ENCODE results near the gene GPRIN1. TPM values are rescaled to one million over a fixed set of nuclear protein-coding genes. Genes with fewer than 3 reads are reported as not detected.
A peak's percentile ranks its signal among the peaks of the same experiment; 100 is the strongest.

Gene GPRIN1
- 0.94 TPM for total RNA-seq

GRCh38 chr5:176609724-176610434 is at the start of gene GPRIN1:
GPRIN1 (minus strand) TSS chr5:176610156; CDS start chr5:176599834, 10,322 bp downstream.
- Histone ChIP-seq H3K4me3 (ENCODE audit: low read length) (peak within 1 kb of the TSS; percentile 44), H3K4me1 (ENCODE audit: insufficient read depth, low read length) (no peaks in the 10 kb centered on the region), H3K9me3 (ENCODE audit: low read depth, low read length) (no peaks in the 10 kb centered on the region), H3K27me3 (ENCODE audit: insufficient read depth, low read length) (peaks cover 21% of the 10 kb centered on the region)

DNA sequence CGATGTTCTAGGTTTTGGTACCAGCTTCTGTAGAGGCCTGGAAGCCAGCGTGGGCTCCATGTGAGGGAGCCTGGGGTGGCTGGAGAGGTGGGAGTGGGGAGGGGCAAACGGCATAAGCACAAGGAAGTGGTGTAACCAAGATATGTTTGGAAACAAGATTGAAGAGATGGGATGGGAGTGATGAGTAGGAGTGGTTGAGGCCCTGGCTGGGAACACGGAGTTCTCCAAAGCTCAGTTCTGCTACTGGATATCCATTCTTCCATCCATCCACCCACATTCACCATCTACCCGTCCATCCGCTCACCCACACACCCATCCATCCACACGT is 49.5 kb upstream of the GPRIN1 start:
- peaks cover 18% of the 10 kb centered on the region for H3K4me1 ChIP-seq (ENCODE audit: insufficient read depth, low read length)
- H3K4me3 ChIP-seq (ENCODE audit: low read length), result no peak overlapping the region
- H3K27me3 ChIP-seq (ENCODE audit: insufficient read depth, low read length), result no peaks in the 10 kb centered on the region
- no peaks in the 10 kb centered on the region for H3K9me3 ChIP-seq (ENCODE audit: low read depth, low read length)

- Histone ChIP-seq H3K9me3 (ENCODE audit: low read depth, low read length) (no peaks in the 10 kb centered on the region), H3K4me3 (ENCODE audit: low read length) (no peak overlapping the region)
Observed at GRCh38 chr5:176658817-176659511, 49.0 kb upstream of the GPRIN1 start.

DNA sequence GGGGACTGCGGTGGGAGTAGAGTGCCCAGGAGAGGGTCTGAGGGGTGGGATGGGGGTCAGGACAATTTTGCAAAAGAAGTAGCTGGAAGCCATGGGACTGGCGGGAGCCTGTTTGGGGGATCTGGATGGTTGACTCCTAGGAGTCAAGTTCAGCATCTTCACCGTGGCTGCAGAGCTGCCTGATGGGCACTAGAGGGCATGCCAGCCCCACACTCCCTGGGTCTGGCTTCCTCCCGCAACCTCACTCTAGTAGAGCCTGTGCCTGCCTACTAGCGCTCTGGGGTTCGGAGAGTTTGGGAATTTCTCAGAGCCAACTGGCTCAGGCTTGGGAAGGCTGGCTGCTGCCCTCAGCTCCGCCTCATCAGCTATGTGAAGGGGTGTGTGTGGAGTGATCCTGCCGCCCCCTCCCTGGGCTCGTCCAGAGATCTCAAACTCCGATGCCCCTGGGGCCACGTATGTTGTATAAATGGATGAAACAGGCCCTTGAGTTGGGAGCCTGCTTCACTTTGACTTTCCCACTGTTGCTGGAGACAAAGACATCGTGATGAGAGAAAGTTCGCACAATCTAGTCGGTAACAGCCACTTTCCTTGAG is 48.1 kb upstream of the GPRIN1 start:
- no peak overlapping the region for H3K4me3 ChIP-seq (ENCODE audit: low read length)
- H3K4me1 ChIP-seq (ENCODE audit: insufficient read depth, low read length), result peaks cover 24% of the 10 kb centered on the region
- no peaks in the 10 kb centered on the region for H3K27me3 ChIP-seq (ENCODE audit: insufficient read depth, low read length)
- no peaks in the 10 kb centered on the region for H3K9me3 ChIP-seq (ENCODE audit: low read depth, low read length)

More at GRCh38 chr5:176658817-176659511, 49.0 kb upstream of the GPRIN1 start:
- Histone ChIP-seq H3K4me1 (ENCODE audit: insufficient read depth, low read length) (peaks cover 18% of the 10 kb centered on the region), H3K27me3 (ENCODE audit: insufficient read depth, low read length) (no peaks in the 10 kb centered on the region)

DNA sequence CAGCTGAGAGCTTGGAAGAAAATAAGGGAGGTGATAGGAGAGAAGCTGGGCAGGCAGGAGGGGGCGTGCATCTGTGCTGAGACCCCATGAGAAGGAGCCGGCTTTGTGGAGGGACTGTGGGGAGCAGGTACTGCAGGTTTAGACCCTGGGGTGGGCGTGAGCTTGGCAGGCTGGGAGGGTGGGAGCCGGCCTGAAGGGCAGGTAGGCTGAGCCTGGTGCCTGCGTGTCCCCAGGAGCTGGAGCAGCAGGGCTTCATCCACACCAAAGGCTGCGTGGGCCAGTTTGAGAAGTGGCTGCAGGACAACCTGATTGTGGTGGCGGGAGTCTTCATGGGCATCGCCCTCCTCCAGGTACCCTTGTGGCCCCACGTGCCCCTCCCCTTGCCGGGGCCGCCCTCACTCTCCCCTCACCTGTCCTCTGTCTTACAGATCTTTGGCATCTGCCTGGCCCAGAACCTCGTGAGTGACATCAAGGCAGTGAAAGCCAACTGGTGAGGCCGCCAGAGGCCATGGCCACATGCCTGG is 46.6 kb upstream of the GPRIN1 start:
- Histone ChIP-seq H3K4me3 (ENCODE audit: low read length) (no peak overlapping the region), H3K4me1 (ENCODE audit: insufficient read depth, low read length) (peaks cover 40% of the 10 kb centered on the region), H3K27me3 (ENCODE audit: insufficient read depth, low read length) (no peaks in the 10 kb centered on the region), H3K9me3 (ENCODE audit: low read depth, low read length) (no peaks in the 10 kb centered on the region)

DNA sequence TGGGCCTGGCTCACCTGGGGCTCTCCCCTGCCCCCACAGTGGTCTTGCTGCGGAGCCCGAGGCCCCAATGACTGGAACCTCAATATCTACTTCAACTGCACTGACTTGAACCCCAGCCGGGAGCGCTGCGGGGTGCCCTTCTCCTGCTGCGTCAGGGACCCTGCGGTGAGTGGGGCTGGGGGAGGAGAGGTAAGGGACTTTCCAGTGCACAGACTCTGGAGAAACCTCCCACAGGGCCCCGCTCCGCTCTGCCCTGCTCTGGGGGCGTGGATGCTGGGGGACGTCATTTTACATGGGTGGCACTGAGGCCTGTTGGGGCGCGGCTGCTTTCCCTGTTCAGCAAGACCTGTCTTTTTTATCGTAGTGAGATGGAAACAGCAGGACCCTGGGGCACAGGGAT is 44.9 kb upstream of the GPRIN1 start:
- Histone ChIP-seq H3K9me3 (ENCODE audit: low read depth, low read length) (no peaks in the 10 kb centered on the region), H3K4me3 (ENCODE audit: low read length) (no peak overlapping the region), H3K27me3 (ENCODE audit: insufficient read depth, low read length) (no peaks in the 10 kb centered on the region), H3K4me1 (ENCODE audit: insufficient read depth, low read length) (peaks cover 38% of the 10 kb centered on the region)

- Histone ChIP-seq H3K27me3 (ENCODE audit: insufficient read depth, low read length) (no peaks in the 10 kb centered on the region), H3K4me3 (ENCODE audit: low read length) (no peak overlapping the region), H3K9me3 (ENCODE audit: low read depth, low read length) (no peaks in the 10 kb centered on the region), H3K4me1 (ENCODE audit: insufficient read depth, low read length) (peaks cover 35% of the 10 kb centered on the region)
Observed at GRCh38 chr5:176653401-176654385, 43.7 kb upstream of the GPRIN1 start.

GRCh38 chr5:176652136-176652535 is 42.2 kb upstream of the GPRIN1 start:
- peaks cover 43% of the 10 kb centered on the region for H3K4me1 ChIP-seq (ENCODE audit: insufficient read depth, low read length)
- no peak overlapping the region for H3K4me3 ChIP-seq (ENCODE audit: low read length)
- no peaks in the 10 kb centered on the region for H3K27me3 ChIP-seq (ENCODE audit: insufficient read depth, low read length)
- no peaks in the 10 kb centered on the region for H3K9me3 ChIP-seq (ENCODE audit: low read depth, low read length)

GRCh38 chr5:176651472-176651980 is 41.6 kb upstream of the GPRIN1 start:
- Histone ChIP-seq H3K4me1 (ENCODE audit: insufficient read depth, low read length) (peaks cover 47% of the 10 kb centered on the region), H3K4me3 (ENCODE audit: low read length) (no peak overlapping the region), H3K9me3 (ENCODE audit: low read depth, low read length) (no peaks in the 10 kb centered on the region), H3K27me3 (ENCODE audit: insufficient read depth, low read length) (no peaks in the 10 kb centered on the region)

DNA sequence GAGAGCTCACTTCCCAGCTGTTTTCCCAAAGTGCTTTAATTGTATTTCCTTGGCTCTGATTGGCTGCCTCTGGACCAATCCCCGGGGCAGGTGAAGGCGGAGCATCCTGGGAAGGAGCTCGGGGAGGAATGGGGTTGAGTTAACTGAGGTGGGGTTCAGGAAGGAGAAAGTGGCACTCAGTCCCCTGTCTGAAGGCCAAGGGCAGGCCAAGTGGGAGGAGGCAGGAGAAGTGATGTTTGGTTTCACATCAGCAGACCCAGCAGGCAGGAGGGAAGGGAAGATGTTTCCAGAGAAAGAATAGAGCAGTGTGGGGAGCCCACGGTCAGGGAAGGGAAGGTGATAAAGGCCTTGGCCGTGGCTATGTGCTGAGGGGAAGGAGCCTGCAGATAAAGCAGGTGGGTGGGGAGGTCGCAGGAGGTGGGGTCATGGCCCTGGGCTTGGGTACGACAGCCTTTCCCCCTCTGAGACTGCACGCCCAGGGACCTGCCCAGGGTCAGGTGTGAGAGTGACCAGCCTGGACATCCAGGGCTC is 40.5 kb upstream of the GPRIN1 start:
- H3K4me1 ChIP-seq (ENCODE audit: insufficient read depth, low read length), result peaks cover 51% of the 10 kb centered on the region
- H3K27me3 ChIP-seq (ENCODE audit: insufficient read depth, low read length), result no peaks in the 10 kb centered on the region
- no peak overlapping the region for H3K4me3 ChIP-seq (ENCODE audit: low read length)
- no peaks in the 10 kb centered on the region for H3K9me3 ChIP-seq (ENCODE audit: low read depth, low read length)

DNA sequence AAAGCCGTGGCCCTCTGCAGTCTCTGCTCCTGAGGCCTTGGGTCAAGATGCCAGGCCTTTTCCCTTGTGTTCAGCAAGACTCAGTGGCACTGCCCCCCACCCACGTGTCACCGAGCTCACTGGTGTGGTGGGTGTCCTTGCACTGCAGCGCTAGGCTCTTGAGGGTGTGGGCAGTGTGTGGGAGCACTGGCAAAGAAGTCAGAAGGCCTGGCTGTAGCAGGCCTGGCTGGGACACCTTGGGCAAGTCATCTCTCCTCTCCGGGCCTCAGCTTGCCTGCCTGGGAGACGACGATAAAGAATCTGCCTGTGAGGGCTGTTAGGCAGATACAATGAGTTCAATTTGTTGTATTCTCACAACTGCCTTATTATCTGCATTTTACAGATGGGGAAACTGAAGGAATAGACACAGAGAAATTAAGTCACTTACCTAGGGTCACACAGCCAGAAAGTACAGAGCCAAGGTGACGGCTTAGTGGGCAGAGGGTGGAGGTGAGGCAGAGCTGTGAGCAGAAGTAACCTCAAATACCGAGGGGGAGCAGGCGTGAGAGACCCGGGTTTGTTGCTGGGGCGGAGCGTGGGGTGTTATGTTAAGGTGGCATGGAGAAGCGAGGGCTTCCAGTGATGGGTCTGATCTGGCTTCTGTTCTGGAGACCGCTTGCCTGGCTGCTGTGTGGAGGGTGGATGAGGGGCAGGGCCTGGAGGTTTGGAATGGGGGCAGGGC is 38.7 kb upstream of the GPRIN1 start:
- H3K27me3 ChIP-seq (ENCODE audit: insufficient read depth, low read length), result no peaks in the 10 kb centered on the region
- no peak overlapping the region for H3K4me3 ChIP-seq (ENCODE audit: low read length)
- peaks cover 50% of the 10 kb centered on the region for H3K4me1 ChIP-seq (ENCODE audit: insufficient read depth, low read length)
- no peaks in the 10 kb centered on the region for H3K9me3 ChIP-seq (ENCODE audit: low read depth, low read length)

- Histone ChIP-seq H3K4me3 (ENCODE audit: low read length) (peak overlapping the region; percentile 60), H3K27me3 (ENCODE audit: insufficient read depth, low read length) (no peaks in the 10 kb centered on the region), H3K9me3 (ENCODE audit: low read depth, low read length) (no peaks in the 10 kb centered on the region), H3K4me1 (ENCODE audit: insufficient read depth, low read length) (peaks cover 43% of the 10 kb centered on the region)
Observed at GRCh38 chr5:176647843-176648473, 38.0 kb upstream of the GPRIN1 start.

- peak within 1 kb of the TSS; percentile 60 for H3K4me3 ChIP-seq (ENCODE audit: low read length)
- H3K4me1 ChIP-seq (ENCODE audit: insufficient read depth, low read length), result peaks cover 36% of the 10 kb centered on the region
- no peaks in the 10 kb centered on the region for H3K9me3 ChIP-seq (ENCODE audit: low read depth, low read length)
- no peaks in the 10 kb centered on the region for H3K27me3 ChIP-seq (ENCODE audit: insufficient read depth, low read length)
Observed at GRCh38 chr5:176647030-176647842, 37.3 kb upstream of the GPRIN1 start, which contains the start of gene TSPAN17. TSPAN17 (plus strand) TSS chr5:176647484; CDS start chr5:176647616, 132 bp downstream.
